Measurements from ENCODE around the gene ANLN. TPM values are rescaled to one million over a fixed set of nuclear protein-coding genes. Genes with fewer than 3 reads are reported as not detected.

The ANLN gene
- total RNA-seq, 1 experiment from 2014 or later = 238 TPM

- BruUV-seq (replicated peaks) = no TSS peak
Observed at GRCh38 chr7:36407636-36408550, 18.2 kb downstream of the ANLN start.

GRCh38 chr7:36408589-36408988 lies 18.9 kb downstream of the ANLN start:
- H3K9me3 ChIP-seq (ENCODE audit: control insufficient read depth, insufficient read depth, low read depth, low read length) = no peaks in the 10 kb centered on the region
- in situ Hi-C loops (cut with HindIII; ENCODE audit: low pct_unique_long_range_greater_than_20kb, low sequenced_read_pairs) (no loop called here), intact Hi-C loops (cut with micrococcal nuclease; ENCODE audit: unreplicated experiment) (no loop called here)
- ATAC-seq (no peak), DNase-seq (ENCODE audit: low read depth, low spot score) (no peak)
- H3K4me1 ChIP-seq (ENCODE audit: control insufficient read depth, insufficient read depth, low read length) = peaks cover 19% of the 10 kb centered on the region
- TF ChIP-seq REST (IDR thresholded peaks at IDR 0.05; ENCODE audit: insufficient read depth in 1 of 2, low read depth in 2 of 2, low read length in 1 of 2) (no peak), CTCF (IDR thresholded peaks at IDR 0.05) (no peak), SIN3A (IDR thresholded peaks at IDR 0.05; ENCODE audit: borderline replicate concordance, insufficient read depth, low read depth, low read length) (no peak), TCF7L2 (IDR thresholded peaks at IDR 0.05; ENCODE audit: low read depth, low read length) (no peak), POLR2AphosphoS5 (IDR thresholded peaks at IDR 0.05; ENCODE audit: low read depth, low read length) (no peak)
- ChIA-PET CTCF (no interaction called here), POLR2A (no interaction called here)
- no peaks in the 10 kb centered on the region for H3K27me3 ChIP-seq (ENCODE audit: control insufficient read depth, insufficient read depth, low read length)
- no peak overlapping the region for H3K4me3 ChIP-seq (ENCODE audit: low read depth in 2 of 2, low read length in 2 of 2)
- BruUV-seq (replicated peaks) = no TSS peak
- peak overlapping the region; percentile 7; the same call in 1 of the 2 replicates for H3K27ac ChIP-seq (ENCODE audit: low read length)
- peaks cover 85% of the 10 kb centered on the region for H3K36me3 ChIP-seq (ENCODE audit: control insufficient read depth, insufficient read depth, low read length)

More at GRCh38 chr7:36407636-36408550, 18.2 kb downstream of the ANLN start:
- ATAC-seq (no peak), DNase-seq (ENCODE audit: low read depth, low spot score) (no peak)
- Histone ChIP-seq H3K4me1 (ENCODE audit: control insufficient read depth, insufficient read depth, low read length) (peaks cover 24% of the 10 kb centered on the region), H3K27ac (ENCODE audit: low read length) (peak overlapping the region; percentile 57; the same call in 1 of the 2 replicates), H3K36me3 (ENCODE audit: control insufficient read depth, insufficient read depth, low read length) (peaks cover 79% of the 10 kb centered on the region), H3K4me3 (ENCODE audit: low read depth in 2 of 2, low read length in 2 of 2) (no peak overlapping the region), H3K27me3 (ENCODE audit: control insufficient read depth, insufficient read depth, low read length) (no peaks in the 10 kb centered on the region), H3K9me3 (ENCODE audit: control insufficient read depth, insufficient read depth, low read depth, low read length) (no peaks in the 10 kb centered on the region)
- ChIA-PET POLR2A (no interaction called here), CTCF (no interaction called here)
- in situ Hi-C loops (cut with HindIII; ENCODE audit: low pct_unique_long_range_greater_than_20kb, low sequenced_read_pairs) = no loop called here
- intact Hi-C loops (cut with micrococcal nuclease; ENCODE audit: unreplicated experiment) = no loop called here
- TF ChIP-seq TCF7L2 (IDR thresholded peaks at IDR 0.05; ENCODE audit: low read depth, low read length) (no peak), SIN3A (IDR thresholded peaks at IDR 0.05; ENCODE audit: borderline replicate concordance, insufficient read depth, low read depth, low read length) (no peak), POLR2AphosphoS5 (IDR thresholded peaks at IDR 0.05; ENCODE audit: low read depth, low read length) (no peak), REST (IDR thresholded peaks at IDR 0.05; ENCODE audit: insufficient read depth in 1 of 2, low read depth in 2 of 2, low read length in 1 of 2) (no peak), CTCF (IDR thresholded peaks at IDR 0.05) (no peak)

All from Panc1 (cell line).